ENCODE data around the gene CCNY. TPM values are rescaled to one million over a fixed set of nuclear protein-coding genes. Genes with fewer than 3 reads are reported as not detected.
"Not testable (repeated sequence)": the region's sequence is repeated elsewhere in the genome, so short reads cannot be mapped to it uniquely, and the experiment has no call there.

CCNY gene
- total and polyA plus RNA-seq, 8 donors, result 5.8 to 99.6 (median 37.7) TPM

GRCh38 chr10:35406003-35406630 is 69.8 kb downstream of the CCNY start:
- intact Hi-C loops (cut with DNase I; ENCODE audit: low total_unique reads), result not testable (repeated sequence)

GRCh38 chr10:35407696-35408095 is 71.4 kb downstream of the CCNY start:
- H3K4me1 ChIP-seq, result peaks cover 14 to 67% (median 37%) of the 10 kb centered on the region in 4 donors
- 92 to 99% (median 97%) methylated on average over 12 of the region's 12 CpGs for WGBS, 5 donors
- H3K27ac ChIP-seq, result not testable (repeated sequence)

More at GRCh38 chr10:35406003-35406630, 69.8 kb downstream of the CCNY start:
- H3K36me3 ChIP-seq, H3K27ac ChIP-seq, H3K9me3 ChIP-seq, DNase-seq, H3K4me3 ChIP-seq, H3K27me3 ChIP-seq: not testable (repeated sequence)
- peaks cover 11 to 58% (median 29%) of the 10 kb centered on the region in 4 donors for H3K4me1 ChIP-seq
- WGBS, 5 donors, result 61 to 100% (median 80%) methylated on average over 2 to 5 of the region's 5 CpGs

GRCh38 chr10:35409094-35409582 is 72.8 kb downstream of the CCNY start:
- 41 to 79% (median 75%) methylated on average over 2 of the region's 2 CpGs for WGBS, 5 donors
- Histone ChIP-seq H3K27ac (peak overlapping the region in 3 of 5 donors; percentile 2 to 55 (median 25)), H3K36me3 (no peaks in the 10 kb centered on the region), H3K4me1 (peaks cover 7 to 72% (median 41%) of the 10 kb centered on the region in 4 donors), H3K9me3 (no peaks in the 10 kb centered on the region), H3K27me3 (no peaks in the 10 kb centered on the region), H3K4me3 (no peak overlapping the region)
- DNase-seq, result peak in 1 of 2 donors; percentile 64
- intact Hi-C loops (cut with DNase I; ENCODE audit: low total_unique reads), result no loop called here
- TF ChIP-seq POLR2AphosphoS5 (IDR thresholded peaks at IDR 0.05), result peak in 2 of 3 donors; percentile 16 to 64
- no peak for TF ChIP-seq POLR2A (IDR thresholded peaks at IDR 0.05)
- TF ChIP-seq EP300 (IDR thresholded peaks at IDR 0.05), result no peak
- TF ChIP-seq CTCF (IDR thresholded peaks at IDR 0.05), result no peak

More at GRCh38 chr10:35407696-35408095, 71.4 kb downstream of the CCNY start:
- H3K4me3 ChIP-seq; H3K9me3 ChIP-seq; intact Hi-C loops (cut with DNase I; ENCODE audit: low total_unique reads); H3K36me3 ChIP-seq; H3K27me3 ChIP-seq; DNase-seq: not testable (repeated sequence)

GRCh38 chr10:35409808-35410207 is 73.5 kb downstream of the CCNY start:
- no peaks in the 10 kb centered on the region for H3K36me3 ChIP-seq
- peaks cover 7 to 74% (median 41%) of the 10 kb centered on the region in 4 donors for H3K4me1 ChIP-seq
- 83 to 100% (median 93%) methylated on average over 1 of the region's 1 CpG for WGBS, 5 donors
- no peak for DNase-seq
- TF ChIP-seq POLR2A (IDR thresholded peaks at IDR 0.05), result no peak
- no peak for TF ChIP-seq POLR2AphosphoS5 (IDR thresholded peaks at IDR 0.05)
- no peak for TF ChIP-seq CTCF (IDR thresholded peaks at IDR 0.05)
- no peak for TF ChIP-seq EP300 (IDR thresholded peaks at IDR 0.05)
- H3K9me3 ChIP-seq, result no peaks in the 10 kb centered on the region
- H3K27ac ChIP-seq, result peak overlapping the region in 1 of 5 donors; percentile 27
- no peaks in the 10 kb centered on the region for H3K27me3 ChIP-seq
- intact Hi-C loops (cut with DNase I; ENCODE audit: low total_unique reads), result no loop called here
- H3K4me3 ChIP-seq, result no peak overlapping the region

GRCh38 chr10:35412003-35412723 is 75.9 kb downstream of the CCNY start:
- H3K9me3 ChIP-seq, result no peaks in the 10 kb centered on the region
- peaks cover 7 to 86% (median 48%) of the 10 kb centered on the region in 4 donors for H3K4me1 ChIP-seq
- WGBS, 5 donors, result 72 to 86% (median 81%) methylated on average over 4 of the region's 4 CpGs
- no peaks in the 10 kb centered on the region for H3K27me3 ChIP-seq
- H3K27ac ChIP-seq, result no peak overlapping the region
- no peaks in the 10 kb centered on the region for H3K36me3 ChIP-seq
- no peak overlapping the region for H3K4me3 ChIP-seq
- intact Hi-C loops (cut with DNase I; ENCODE audit: low total_unique reads), result no loop called here
- no peak for TF ChIP-seq POLR2AphosphoS5 (IDR thresholded peaks at IDR 0.05)
- no peak for TF ChIP-seq CTCF (IDR thresholded peaks at IDR 0.05)
- no peak for TF ChIP-seq POLR2A (IDR thresholded peaks at IDR 0.05)
- TF ChIP-seq EP300 (IDR thresholded peaks at IDR 0.05), result no peak
- peak in 1 of 2 donors; percentile 43 for DNase-seq
